Measurements from ENCODE around the gene DDX3X. TPM values are rescaled to one million over a fixed set of nuclear protein-coding genes. Genes with fewer than 3 reads are reported as not detected.

Gene DDX3X
- total RNA-seq, 4 donors from 2014 or later: 208 to 295 (median 278) TPM

- H3K36me3 ChIP-seq: no peaks in the 10 kb centered on the region
- H3K27ac ChIP-seq: peak overlapping the region; percentile 100
- H3K9me3 ChIP-seq: no peaks in the 10 kb centered on the region
- 0 to 2% methylated on average over 23 to 26 of the region's 64 CpGs for WGBS, 2 donors
- peak; percentile 83 to 85 for DNase-seq
- TF ChIP-seq POLR2A (IDR thresholded peaks at IDR 0.05): peak in 1 of 2 donors; percentile 69
- TF ChIP-seq CTCF (IDR thresholded peaks at IDR 0.05): no peak
- H3K4me1 ChIP-seq: peaks cover 14 to 31% of the 10 kb centered on the region in 2 donors
- H3K27me3 ChIP-seq: no peaks in the 10 kb centered on the region
- H3K4me3 ChIP-seq (replicated peaks in 1 of 3): peak overlapping the region in 2 of 3 donors; percentile 93 to 98
- intact Hi-C loops (cut with DNase I): loop anchor here (10.0 kb wide), 1 partner anchor 248 kb away; the partner anchor contains the start of gene USP9X
These were observed 789 bp upstream of the DDX3X start for GRCh38 chrX:41333003-41333743.

- no peaks in the 10 kb centered on the region for H3K27me3 ChIP-seq
- intact Hi-C loops (cut with DNase I): loop anchor here (10.0 kb wide), 1 partner anchor 250 kb away; the partner anchor contains the start of gene USP9X
These were observed 618 bp downstream of the DDX3X start for GRCh38 chrX:41334363-41335197.

GRCh38 chrX:41335198-41335957, 1.4 kb downstream of the DDX3X start:
- Histone ChIP-seq H3K36me3 (peaks cover 0 to 12% of the 10 kb centered on the region in 2 donors), H3K4me3 (replicated peaks in 1 of 3) (peak overlapping the region in 2 of 3 donors; percentile 73 to 93), H3K9me3 (no peaks in the 10 kb centered on the region), H3K27ac (peak overlapping the region; percentile 100), H3K4me1 (peaks cover 26 to 41% of the 10 kb centered on the region in 2 donors), H3K27me3 (no peaks in the 10 kb centered on the region)
- TF ChIP-seq POLR2A (IDR thresholded peaks at IDR 0.05) (no peak), CTCF (IDR thresholded peaks at IDR 0.05) (no peak)
- WGBS, 2 donors: 0 to 1% methylated on average over 10 of the region's 15 CpGs
- intact Hi-C loops (cut with DNase I): loop anchor here (10.0 kb wide), 1 partner anchor 251 kb away; the partner anchor contains the start of gene USP9X
- DNase-seq: no peak

More at GRCh38 chrX:41334363-41335197, 618 bp downstream of the DDX3X start:
- Histone ChIP-seq H3K9me3 (no peaks in the 10 kb centered on the region), H3K4me1 (peaks cover 27 to 44% of the 10 kb centered on the region in 2 donors), H3K27ac (peak overlapping the region; percentile 100), H3K4me3 (replicated peaks in 1 of 3) (peak overlapping the region; percentile 53 to 98 (median 93)), H3K36me3 (peaks cover 0 to 9% of the 10 kb centered on the region in 2 donors)
- WGBS, 2 donors: 0% methylated on average over 4 to 10 of the region's 77 CpGs
- no peak for TF ChIP-seq POLR2A (IDR thresholded peaks at IDR 0.05)
- no peak for TF ChIP-seq CTCF (IDR thresholded peaks at IDR 0.05)
- peak; percentile 77 to 81 for DNase-seq

GRCh38 chrX:41335958-41336331, 2.0 kb downstream of the DDX3X start:
- H3K27me3 ChIP-seq: no peaks in the 10 kb centered on the region
- peak overlapping the region in 2 of 3 donors; percentile 73 to 93 for H3K4me3 ChIP-seq (replicated peaks in 1 of 3)
- H3K27ac ChIP-seq: peak overlapping the region in 2 of 3 donors; percentile 100
- TF ChIP-seq CTCF (IDR thresholded peaks at IDR 0.05): no peak
- no peak for TF ChIP-seq POLR2A (IDR thresholded peaks at IDR 0.05)
- intact Hi-C loops (cut with DNase I): loop anchor here (10.0 kb wide), 1 partner anchor 251 kb away; the partner anchor contains the start of gene USP9X
- no peak for DNase-seq
- H3K9me3 ChIP-seq: no peaks in the 10 kb centered on the region
- H3K4me1 ChIP-seq: peaks cover 21 to 41% of the 10 kb centered on the region in 2 donors
- H3K36me3 ChIP-seq: peaks cover 0 to 16% of the 10 kb centered on the region in 2 donors
- 6 to 10% methylated on average over 6 of the region's 6 CpGs for WGBS, 2 donors
